IMR-90 (cell line): ENCODE measurements around the gene GRK5. TPM values are rescaled to one million over a fixed set of nuclear protein-coding genes. Genes with fewer than 3 reads are reported as not detected.

Source experiments
- ATAC-seq: fragments of 200-7000 bp; cut with Tn5 transposase; 2 replicates; pipeline ENCODE4 v1.9.1; 2020; ENCODE audit warnings: low read depth, mild to moderate bottlenecking, moderate library complexity
- BruUV-seq: library from RNA; stranded (reverse); fragments of 400-500 nt; replicated peaks from 2 replicates; lab custom pipeline; 2021; lab: Mats Ljungman, UMichigan
- CTCF ChIA-PET: fragments of 300-600 bp; formaldehyde crosslinking; extraction: SDS; loops from one replicate; lab custom pipeline; 2021; ENCODE audit warnings: antibody characterized with exemption; lab: Yijun Ruan, JAX
- POLR2A ChIA-PET: fragments of 300-600 bp; sonication (Branson Sonifier 250); formaldehyde crosslinking; loops from one replicate; lab custom pipeline; 2022; ENCODE audit warnings: antibody characterized with exemption; ENCODE audit not compliant: unreplicated experiment; lab: Charles Lee
- DNase-seq: peaks from one replicate; pipeline ENCODE4 v3.0.0; 2013
- H2AFZ ChIP-seq: replicated peaks from 2 replicates; pipeline ENCODE3; 2013; ENCODE audit warnings: low read length, mild to moderate bottlenecking; ENCODE audit not compliant: poor library complexity
- H2AK5ac ChIP-seq: 2 replicates; pipeline ENCODE4 v1.6.1; 2013; ENCODE audit warnings: low read depth, low read length, inconsistent platforms
- H2AK9ac ChIP-seq: replicated peaks from 2 replicates; pipeline ENCODE3; 2013; ENCODE audit warnings: mild to moderate bottlenecking, low read depth, low read length, moderate library complexity; ENCODE audit not compliant: poor library complexity
- H2BK120ac ChIP-seq: 2 replicates; pipeline ENCODE4 v1.6.1; 2013; ENCODE audit warnings: low read depth, low read length, inconsistent platforms
- H2BK15ac ChIP-seq: 3 replicates; pipeline ENCODE4 v1.6.1; 2013; ENCODE audit warnings: low read depth, low read length, inconsistent platforms
- H2BK20ac ChIP-seq: 2 replicates; pipeline ENCODE4 v1.6.1; 2013; ENCODE audit warnings: low read depth, mild to moderate bottlenecking, inconsistent platforms, low read length, moderate library complexity
- H2BK5ac ChIP-seq: 2 replicates; pipeline ENCODE4 v1.6.1; 2013; ENCODE audit warnings: mild to moderate bottlenecking, low read depth, low read length, inconsistent platforms; ENCODE audit not compliant: poor library complexity, severe bottlenecking
- H3K14ac ChIP-seq: replicated peaks from 2 replicates; pipeline ENCODE4 v1.6.1; 2013; ENCODE audit warnings: low read depth, low read length, inconsistent platforms
- H3K18ac ChIP-seq: 2 replicates; pipeline ENCODE4 v1.6.1; 2013; ENCODE audit warnings: low read depth, low read length, control low read depth
- H3K23ac ChIP-seq: 2 replicates; pipeline ENCODE4 v1.6.1; 2013; ENCODE audit warnings: low read depth, low read length, inconsistent platforms
- H3K27ac ChIP-seq: 2 replicates; pipeline ENCODE4 v1.5.1; 2013; ENCODE audit warnings: mild to moderate bottlenecking, control low read depth, low read length; ENCODE audit not compliant: insufficient read depth
- H3K27me3 ChIP-seq: 2 replicates; pipeline ENCODE4 v1.6.1; 2013; ENCODE audit warnings: low read length; ENCODE audit not compliant: control insufficient read depth, insufficient read depth
- H3K36me3 ChIP-seq: 2 replicates; pipeline ENCODE4 v1.6.1; 2013; ENCODE audit warnings: low read length, mixed read lengths; ENCODE audit not compliant: control insufficient read depth, insufficient read depth
- H3K4ac ChIP-seq: 2 replicates; pipeline ENCODE4 v1.6.1; 2013; ENCODE audit warnings: low read depth, low read length, inconsistent platforms
- H3K4me1 ChIP-seq: 2 replicates; pipeline ENCODE4 v1.6.1; 2013; ENCODE audit warnings: low read length, mixed read lengths; ENCODE audit not compliant: control insufficient read depth, insufficient read depth
- H3K4me2 ChIP-seq: 2 replicates; pipeline ENCODE4 v1.6.1; 2013; ENCODE audit warnings: low read depth, mild to moderate bottlenecking, control low read depth, low read length, moderate library complexity
- H3K4me3 ChIP-seq: 2 replicates; pipeline ENCODE4 v1.5.1; 2013; ENCODE audit warnings: low read depth, mild to moderate bottlenecking, control low read depth, low read length, moderate library complexity; ENCODE audit not compliant: insufficient read depth
- H3K56ac ChIP-seq: 2 replicates; pipeline ENCODE4 v1.6.1; 2013; ENCODE audit warnings: low read length, inconsistent platforms; ENCODE audit not compliant: insufficient read depth; ENCODE audit errors: extremely low read depth
- H3K79me1 ChIP-seq, 2 experiments: 2 replicates each; pipeline ENCODE4 v1.6.1; 2013; ENCODE audit warnings: low read length in 2 of 2, inconsistent platforms in 1 of 2, low read depth in 1 of 2
- H3K9ac ChIP-seq: 2 replicates; pipeline ENCODE4 v1.6.1; 2013; ENCODE audit warnings: low read depth, low read length, control low read depth
- H3K9me1 ChIP-seq: 2 replicates; pipeline ENCODE4 v1.6.1; 2013; ENCODE audit warnings: low read length, inconsistent platforms; ENCODE audit not compliant: insufficient read depth
- H3K9me3 ChIP-seq: 2 replicates; pipeline ENCODE4 v1.6.1; 2013; ENCODE audit warnings: low read length; ENCODE audit not compliant: control insufficient read depth, insufficient read depth
- H4K20me1 ChIP-seq: 2 replicates; pipeline ENCODE4 v1.6.1; 2013; ENCODE audit warnings: low read length, inconsistent platforms; ENCODE audit not compliant: insufficient read depth
- H4K5ac ChIP-seq: 2 replicates; pipeline ENCODE4 v1.6.1; 2013; ENCODE audit warnings: mild to moderate bottlenecking, low read depth, low read length, control low read depth
- H4K8ac ChIP-seq, 2 experiments: 2 replicates each; pipeline ENCODE4 v1.6.1; 2013; ENCODE audit warnings: low read depth in 2 of 2, low read length in 2 of 2, control low read depth in 1 of 2, inconsistent platforms in 1 of 2
- H4K91ac ChIP-seq: 2 replicates; pipeline ENCODE4 v1.6.1; 2013; ENCODE audit warnings: low read depth, low read length, inconsistent platforms; ENCODE audit not compliant: insufficient read depth
- BHLHE40 ChIP-seq: fragments of 150-350 bp; IDR thresholded peaks from 2 replicates; pipeline ENCODE4 v1.6.1; 2016; ENCODE audit warnings: mild to moderate bottlenecking, low read depth, low read length
- CEBPB ChIP-seq: IDR thresholded peaks from 2 replicates; pipeline ENCODE4 v1.6.1; 2012; ENCODE audit warnings: low read depth, low read length, improper control_type of control experiment
- CTCF ChIP-seq: conservative IDR thresholded peaks from 2 replicates; pipeline ENCODE4 v1.5.1; 2012; ENCODE audit warnings: mild to moderate bottlenecking, low read depth, low read length, improper control_type of control experiment
- ELK1 ChIP-seq: fragments of 150-350 bp; IDR thresholded peaks from 2 replicates; pipeline ENCODE4 v1.6.1; 2016; ENCODE audit warnings: low read depth, mild to moderate bottlenecking, low read length, moderate library complexity, borderline replicate concordance
- RFX5 ChIP-seq: IDR thresholded peaks from 2 replicates; pipeline ENCODE4 v1.8.0; 2012; ENCODE audit warnings: low read depth, mild to moderate bottlenecking, low read length, moderate library complexity
- SMC3 ChIP-seq: fragments of 150-350 bp; IDR thresholded peaks from 2 replicates; pipeline ENCODE4 v1.6.1; 2016; ENCODE audit warnings: low read depth, mild to moderate bottlenecking, antibody characterized with exemption, low read length, moderate library complexity
- USF2 ChIP-seq: fragments of 150-350 bp; IDR thresholded peaks from 2 replicates; pipeline ENCODE4 v1.6.1; 2017; ENCODE audit warnings: mild to moderate bottlenecking, antibody characterized with exemption, low read length, low read depth
- WGBS, 2 experiments: methylation state at CpG; one replicate each; pipeline versions ENCODE4 v1.1.5 to v1.1.7; 2013; ENCODE audit warnings: missing lambda C conversion rate in 2 of 2; ENCODE audit not compliant: insufficient read length in 1 of 2; ENCODE audit errors: extremely low coverage in 2 of 2; 5-methylcytosine and 5-hydroxymethylcytosine counted together
- dilution Hi-C: fragments of 300-500 bp; cut with HindIII; formaldehyde crosslinking; loops from one replicate; pipeline ENCODE4 v1.14.3; 2018; ENCODE audit warnings: low sequenced_read_pairs; ENCODE audit not compliant: unreplicated experiment
- in situ Hi-C: fragments of 300-500 bp; cut with MboI; formaldehyde crosslinking; loops from 3 replicates; pipeline ENCODE4 v1.14.3; 2019; ENCODE audit warnings: low sequenced_read_pairs, inconsistent platforms, mixed read lengths
- intact Hi-C: fragments of 100-400 bp; cut with micrococcal nuclease; formaldehyde crosslinking; loops from 2 replicates; pipeline ENCODE4 v1.10.0; 2022
- polyA plus RNA-seq, 3 experiments: library from polyadenylated mRNA; depleted of rRNA; stranded (reverse); fragments of >200 nt; gene quantifications; 2 replicates each; pipeline ENCODE4 v1.2.3, GENCODE V29; 2012; ENCODE audit warnings: low replicate concordance in 1 of 3
- total RNA-seq: library from RNA; depleted of rRNA; stranded (reverse); fragments of >200 nt; gene quantifications from 2 replicates; pipeline ENCODE4 v1.2.3, GENCODE V29; 2012

Gene GRK5
- total and polyA plus RNA-seq, 2 of the 4 experiments (the other 2 are of a cell fraction) = 12.9 to 16.3 TPM

GRCh38 chr10:119370111-119370741, 162.9 kb downstream of the GRK5 start:
- ATAC-seq (peak; percentile 18), DNase-seq (peak; percentile 90)
- no TSS peak for BruUV-seq
- ChIA-PET POLR2A (interaction anchor here (0.9 kb wide), 1 partner anchor 28 kb away, joined by 3 read pairs; no protein-coding TSS in a partner anchor), CTCF (interaction anchor here (0.7 to 2.0 kb wide), 3 partner anchors 161 to 171 kb away, joined by 3 to 4 read pairs (median 4); partner anchors contain the start of gene GRK5)
- H3K36me3 ChIP-seq = peaks cover 22% of the 10 kb centered on the region
- H2BK5ac ChIP-seq = peak overlapping the region; percentile 96
- no peaks in the 10 kb centered on the region for H3K9me3 ChIP-seq
- H4K20me1 ChIP-seq = peaks cover 11% of the 10 kb centered on the region; the same call in 1 of the 2 replicates
- intact Hi-C loops (loop anchor here (2.0 kb wide), 1 partner anchor 45 kb away; no protein-coding TSS in a partner anchor), dilution Hi-C loops (no loop called here), in situ Hi-C loops (no loop called here)
- no peaks in the 10 kb centered on the region for H3K27me3 ChIP-seq
- peak overlapping the region; percentile 91 for H3K23ac ChIP-seq
- H2BK15ac ChIP-seq = peak overlapping the region; percentile 81; the same call in 2 of the 3 replicates
- peak overlapping the region; percentile 92 for H3K4ac ChIP-seq
- H3K9me1 ChIP-seq = peaks cover 40% of the 10 kb centered on the region
- peak overlapping the region; percentile 90 for H3K27ac ChIP-seq
- H3K4me3 ChIP-seq = no peak overlapping the region
- peak overlapping the region; percentile 95 for H4K91ac ChIP-seq
- H2AK9ac ChIP-seq = peak overlapping the region; percentile 18
- peak overlapping the region; percentile 90 for H2BK20ac ChIP-seq
- peak overlapping the region; percentile 42 for H3K4me2 ChIP-seq
- H3K18ac ChIP-seq = peak overlapping the region; percentile 83
- H4K5ac ChIP-seq = peak overlapping the region; percentile 74
- WGBS, 2 experiments = 25% methylated on average over 6 of the region's 16 CpGs; no CpG with 5 or more reads in 1 of the 2 experiments
- peak overlapping the region; percentile 56 for H3K14ac ChIP-seq
- H2AK5ac ChIP-seq = peak overlapping the region; percentile 97
- H3K79me1 ChIP-seq = peaks cover 56 to 82% of the 10 kb centered on the region in 2 experiments
- H3K4me1 ChIP-seq = peaks cover 56% of the 10 kb centered on the region
- no peak for TF ChIP-seq CTCF
- no peak for TF ChIP-seq ELK1
- TF ChIP-seq CEBPB = no peak
- TF ChIP-seq RFX5 = peak; percentile 85
- TF ChIP-seq BHLHE40 = no peak
- TF ChIP-seq SMC3 = no peak
- TF ChIP-seq USF2 = no peak
- H2AFZ ChIP-seq = peak overlapping the region; percentile 35
- peak overlapping the region; percentile 90 for H3K56ac ChIP-seq
- peak overlapping the region; percentile 28 for H3K9ac ChIP-seq
- peak overlapping the region; percentile 99 for H2BK120ac ChIP-seq
- H4K8ac ChIP-seq = peak overlapping the region; percentile 50 to 96
